NCI-H2196 treated with DMSO at 0.1 percent for 48 hours (cell line): ENCODE measurements around the gene SUMO3.

Source experiments
- DNase-seq: peaks from one replicate; lab custom pipeline; 2025; ENCODE audit not compliant: unreplicated experiment; lab: John Stamatoyannopoulos, UW

SUMO3 gene

GRCh38 chr21:44804762-44805161 is 13.1 kb downstream of the SUMO3 start:
- no peak for DNase-seq

- no peak for DNase-seq
Observed at GRCh38 chr21:44803651-44804050, 14.2 kb downstream of the SUMO3 start.

- DNase-seq: no peak
Observed at GRCh38 chr21:44802396-44803153, 15.3 kb downstream of the SUMO3 start.

GRCh38 chr21:44801468-44802395 is 16.1 kb downstream of the SUMO3 start, which contains the start of gene UBE2G2:
Gene UBE2G2 (minus strand): TSS chr21:44801820. CDS start chr21:44801748, 72 bp downstream.
- DNase-seq: peak; percentile 43

- no peak for DNase-seq
Observed at GRCh38 chr21:44800971-44801467, 16.8 kb downstream of the SUMO3 start.

- DNase-seq: no peak
Observed at GRCh38 chr21:44800103-44800502, 17.8 kb downstream of the SUMO3 start.

- no peak for DNase-seq
Observed at GRCh38 chr21:44799646-44800045, 18.2 kb downstream of the SUMO3 start.

- no peak for DNase-seq
Observed at GRCh38 chr21:44797775-44798174, 20.1 kb downstream of the SUMO3 start.

- DNase-seq: no peak
Observed at GRCh38 chr21:44795342-44795741, 22.5 kb downstream of the SUMO3 start.

GRCh38 chr21:44793592-44794374 is 24.1 kb downstream of the SUMO3 start:
- DNase-seq: no peak

- DNase-seq: peak; percentile 24
Observed at GRCh38 chr21:44792702-44793591, 24.9 kb downstream of the SUMO3 start.

- DNase-seq: no peak
Observed at GRCh38 chr21:44791993-44792392, 25.9 kb downstream of the SUMO3 start.

GRCh38 chr21:44791246-44791645 is 26.6 kb downstream of the SUMO3 start:
- no peak for DNase-seq

GRCh38 chr21:44790368-44790767 is 27.5 kb downstream of the SUMO3 start:
- no peak for DNase-seq

- no peak for DNase-seq
Observed at GRCh38 chr21:44789880-44790279, 28.0 kb downstream of the SUMO3 start.

- peak; percentile 35 for DNase-seq
Observed at GRCh38 chr21:44785620-44786335, 32.1 kb downstream of the SUMO3 start.

- DNase-seq: no peak
Observed at GRCh38 chr21:44784810-44785209, 33.1 kb downstream of the SUMO3 start.

- no peak for DNase-seq
Observed at GRCh38 chr21:44783020-44783696, 34.7 kb downstream of the SUMO3 start.
